ENCODE data around the gene CACNA2D3.

Gene CACNA2D3

GRCh38 chr3:54374214-54374852 lies 252.0 kb downstream of the CACNA2D3 start:
- no peak for DNase-seq (ENCODE audit: low spot score)

DNA sequence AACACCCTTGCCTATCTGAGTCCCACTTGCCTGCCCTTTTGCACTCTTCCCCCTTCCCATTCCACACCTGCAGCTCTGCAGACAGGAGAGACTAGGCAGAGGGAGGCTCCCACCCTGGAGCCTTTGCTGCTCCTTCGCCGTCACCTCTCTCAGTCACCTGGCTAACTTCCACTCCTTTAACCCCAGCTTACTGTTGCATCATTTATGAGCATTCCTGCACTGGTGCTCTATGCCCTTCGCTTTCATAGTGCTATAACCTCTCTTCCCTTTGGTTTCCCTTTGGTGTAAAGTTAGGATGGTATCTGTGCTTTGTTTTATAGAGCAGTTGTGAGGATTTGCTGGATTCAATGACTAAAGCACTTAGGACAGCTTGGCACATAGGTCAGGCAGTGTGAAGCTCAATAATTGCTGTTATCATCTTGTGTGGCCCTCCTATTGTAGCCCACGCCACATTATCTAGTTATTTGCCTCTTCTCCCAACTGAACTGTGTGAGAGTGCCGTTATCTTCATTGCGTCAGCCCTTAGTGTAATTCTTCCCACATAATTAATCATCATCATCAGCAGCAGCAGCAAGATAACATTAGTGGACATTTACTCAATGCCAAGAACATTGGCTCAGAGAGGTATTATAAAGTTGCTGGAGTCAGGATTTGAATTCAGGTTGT lies 253.9 kb downstream of the CACNA2D3 start:
- DNase-seq (ENCODE audit: low spot score): no peak

DNA sequence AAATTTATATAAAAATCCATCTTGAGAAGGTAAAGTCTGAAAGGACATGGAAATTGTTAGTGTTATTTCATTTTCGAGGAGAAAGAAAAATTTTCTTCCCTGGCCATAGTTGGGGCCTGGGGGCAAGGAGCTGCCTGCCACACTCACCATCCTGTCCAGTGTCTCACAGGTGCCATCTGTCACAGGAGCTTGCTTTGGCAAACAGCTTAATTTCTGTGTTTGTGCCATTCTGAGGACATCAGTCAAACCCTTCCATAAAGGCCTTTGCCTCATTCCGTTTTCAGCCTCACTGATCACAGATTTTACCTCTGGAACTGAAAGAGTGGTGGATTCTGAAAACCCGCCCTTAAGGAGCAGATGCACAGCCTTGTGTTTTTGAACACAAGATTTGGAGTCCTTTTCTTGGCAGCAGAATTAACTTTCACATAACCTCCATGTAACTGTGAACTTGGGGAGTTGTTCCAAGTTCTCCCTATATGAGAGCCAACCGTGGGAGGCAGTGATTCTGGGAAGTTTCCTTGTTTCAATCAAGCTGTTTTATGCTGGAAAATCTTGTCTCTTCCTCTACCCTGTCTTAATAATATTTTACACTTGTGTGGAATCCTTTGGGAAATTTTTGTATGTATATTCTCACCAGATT lies 254.7 kb downstream of the CACNA2D3 start:
- no peak for DNase-seq (ENCODE audit: low spot score)

DNA sequence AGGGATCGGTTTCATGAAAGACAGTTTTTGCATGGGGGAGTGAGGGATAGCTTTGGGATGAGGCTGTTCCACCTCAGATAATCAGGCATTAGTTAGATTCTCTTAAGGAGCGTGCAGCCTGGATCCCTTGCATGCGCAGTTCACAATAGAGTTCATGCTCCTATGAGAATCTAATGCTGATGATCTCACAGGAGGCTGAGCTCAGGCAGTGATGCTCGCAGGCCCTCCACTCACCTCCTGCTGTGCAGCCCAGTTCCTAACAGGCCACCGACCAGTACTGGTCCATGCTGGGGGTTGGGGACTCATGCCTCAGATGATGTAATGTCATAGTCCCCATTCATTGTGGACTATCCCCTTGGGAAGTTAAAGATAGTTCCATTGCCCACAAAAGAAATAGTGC lies 255.8 kb downstream of the CACNA2D3 start:
- DNase-seq (ENCODE audit: low spot score): no peak

- no peak for DNase-seq (ENCODE audit: low spot score)
Observed at GRCh38 chr3:54384279-54384678, 261.9 kb downstream of the CACNA2D3 start.

DNA sequence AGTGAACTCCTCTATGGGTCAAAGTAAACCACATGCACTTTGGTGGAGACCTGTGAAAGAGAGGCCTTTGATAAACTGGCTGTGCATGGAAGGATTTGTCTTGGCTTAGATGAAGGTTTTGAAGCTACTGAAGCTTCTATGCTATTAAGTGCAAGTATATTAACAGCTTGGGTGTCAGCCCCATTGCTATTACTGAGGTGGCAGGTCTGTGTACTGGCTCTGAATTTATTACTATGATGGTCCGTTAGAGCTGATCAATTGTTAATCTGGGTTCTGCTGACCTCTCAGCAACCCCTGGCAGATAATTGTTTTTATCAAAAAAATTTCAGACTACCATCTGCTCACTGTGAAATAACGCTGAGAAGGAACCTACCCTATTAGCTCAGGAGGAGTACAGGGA lies 268.2 kb downstream of the CACNA2D3 start:
- no peak for DNase-seq (ENCODE audit: low spot score)

DNA sequence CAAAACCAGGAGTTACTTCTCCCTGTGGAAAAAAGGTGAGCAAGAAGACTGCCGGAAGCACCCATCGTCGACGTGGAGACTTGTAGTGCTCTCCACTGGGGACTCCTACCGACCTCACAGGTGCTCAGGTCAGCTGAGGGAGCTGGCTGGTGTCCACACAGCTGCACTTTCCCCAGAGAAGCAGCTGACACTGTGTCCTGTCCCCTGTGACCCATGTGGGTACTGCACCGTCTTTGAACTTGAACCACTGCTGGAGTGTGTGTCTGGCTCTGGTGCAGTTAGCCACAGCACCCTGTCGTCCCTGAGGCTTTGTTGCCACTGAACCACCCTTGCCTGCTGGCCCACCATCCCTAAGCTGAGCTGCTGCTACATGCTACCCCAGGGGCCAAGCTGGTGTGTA lies 270.8 kb downstream of the CACNA2D3 start:
- no peak for DNase-seq (ENCODE audit: low spot score)

GRCh38 chr3:54408328-54408727 lies 286.0 kb downstream of the CACNA2D3 start:
- no peak for DNase-seq (ENCODE audit: low spot score)

- no peak for DNase-seq (ENCODE audit: low spot score)
Observed at GRCh38 chr3:54421943-54422342, 299.6 kb downstream of the CACNA2D3 start.

DNA sequence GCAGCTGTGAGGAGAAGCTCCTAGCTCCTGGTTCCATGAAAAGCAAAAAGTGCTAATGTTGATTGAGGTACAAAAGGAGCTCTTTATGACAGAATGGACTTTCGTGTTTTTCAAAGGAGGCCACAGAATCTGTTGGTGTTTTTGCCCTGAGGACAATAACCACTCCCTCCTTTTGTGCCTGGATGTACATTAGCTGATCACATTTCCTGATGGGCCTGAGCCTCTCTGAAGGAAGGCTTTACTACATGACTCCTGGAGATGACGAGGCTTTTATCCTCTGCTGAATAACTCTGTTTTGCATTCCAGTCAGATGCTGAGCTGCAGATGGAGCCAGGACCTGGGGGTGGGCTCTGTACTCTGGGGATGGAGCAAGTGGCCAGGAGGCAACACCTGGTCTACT lies 301.9 kb downstream of the CACNA2D3 start:
- DNase-seq (ENCODE audit: low spot score): no peak

GRCh38 chr3:54426381-54426780 lies 304.0 kb downstream of the CACNA2D3 start:
- no peak for DNase-seq (ENCODE audit: low spot score)

DNA sequence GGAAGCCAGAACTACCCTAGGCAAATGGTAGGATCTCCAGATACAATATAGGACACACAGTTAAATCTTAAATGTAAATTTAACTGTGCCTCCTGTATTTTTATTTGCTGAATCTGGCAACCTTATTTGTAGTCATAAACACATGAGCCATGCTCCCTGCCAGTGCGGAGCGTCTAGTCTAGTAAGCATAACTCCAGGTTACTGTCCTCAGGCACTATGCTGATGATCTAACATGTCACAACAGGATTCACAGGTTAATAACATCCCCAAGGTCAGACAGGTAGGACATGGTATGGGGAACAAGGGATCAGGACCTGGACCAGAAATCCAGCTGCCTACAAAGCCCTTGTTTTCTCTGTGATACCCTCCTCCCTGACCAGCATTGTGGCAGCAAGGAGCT lies 305.1 kb downstream of the CACNA2D3 start:
- no peak for DNase-seq (ENCODE audit: low spot score)

- DNase-seq (ENCODE audit: low spot score): peak; percentile 73
Observed at GRCh38 chr3:54427941-54428871, 305.9 kb downstream of the CACNA2D3 start.

- DNase-seq (ENCODE audit: low spot score): no peak
Observed at GRCh38 chr3:54432975-54433374, 310.6 kb downstream of the CACNA2D3 start.

DNA sequence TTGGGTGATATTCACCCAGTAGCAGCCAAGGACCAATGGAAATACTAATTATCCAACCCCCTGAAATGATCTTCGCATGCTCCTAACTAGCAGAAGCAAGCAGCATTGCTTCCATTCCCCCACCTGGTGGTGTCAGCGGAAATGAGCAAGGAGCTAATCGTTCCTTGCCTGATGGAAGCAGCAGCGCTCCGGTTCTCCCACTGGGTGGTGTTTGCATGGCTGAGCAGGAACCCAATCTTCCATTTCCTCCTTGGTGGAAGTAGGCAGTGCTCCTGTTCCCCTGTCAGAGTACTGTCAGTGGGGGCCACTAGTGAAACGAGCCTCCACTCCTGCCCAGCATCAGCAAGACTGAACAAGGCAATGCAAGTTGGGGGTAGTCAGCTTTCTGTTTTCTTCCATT lies 311.5 kb downstream of the CACNA2D3 start:
- DNase-seq (ENCODE audit: low spot score): no peak

GRCh38 chr3:54434756-54435155 lies 312.4 kb downstream of the CACNA2D3 start:
- no peak for DNase-seq (ENCODE audit: low spot score)

- DNase-seq (ENCODE audit: low spot score): no peak
Observed at GRCh38 chr3:54437271-54437670, 314.9 kb downstream of the CACNA2D3 start.

- DNase-seq (ENCODE audit: low spot score): peak; percentile 19
Observed at GRCh38 chr3:54443561-54444161, 321.3 kb downstream of the CACNA2D3 start.

DNA sequence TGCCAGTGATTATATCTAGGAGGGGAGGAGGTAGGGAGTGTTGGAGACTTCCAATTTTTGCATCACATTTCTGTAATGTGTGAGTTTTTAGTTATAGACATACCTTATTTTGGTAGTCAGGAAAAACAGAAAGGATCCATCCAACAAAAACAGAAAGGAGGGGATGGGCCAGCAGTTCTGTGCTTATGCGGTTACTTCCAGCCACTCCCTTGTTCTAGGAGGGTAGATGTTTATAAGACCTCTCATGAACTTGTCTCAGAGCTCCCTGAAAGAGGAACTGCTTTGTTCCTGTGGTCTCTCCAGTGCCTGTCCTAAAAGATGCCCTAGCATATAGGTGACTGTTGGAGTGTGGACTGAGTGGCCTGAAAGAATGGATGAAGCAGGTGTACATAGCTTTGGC lies 323.3 kb downstream of the CACNA2D3 start:
- no peak for DNase-seq (ENCODE audit: low spot score)

DNA sequence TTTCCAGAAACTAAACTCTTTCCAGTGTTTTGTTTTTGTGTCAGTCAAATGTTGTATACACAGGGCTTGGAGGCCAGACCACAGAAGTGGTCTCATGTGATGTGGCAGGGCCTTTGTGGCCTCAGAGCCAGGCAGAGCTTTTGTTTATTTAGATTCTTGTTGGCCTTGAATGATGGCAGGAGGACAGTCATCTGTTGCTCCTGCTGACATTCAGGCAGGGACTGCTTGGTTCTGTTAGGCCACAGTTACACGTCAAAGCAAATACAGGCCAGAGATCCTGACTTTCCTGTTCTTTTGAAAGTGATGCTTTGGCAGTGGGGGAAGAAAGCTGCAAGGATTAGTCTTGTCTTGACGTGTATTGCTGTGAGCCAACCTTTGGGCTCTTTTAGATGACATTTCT lies 325.1 kb downstream of the CACNA2D3 start:
- no peak for DNase-seq (ENCODE audit: low spot score)

- no peak for DNase-seq (ENCODE audit: low spot score)
Observed at GRCh38 chr3:54454806-54455205, 332.5 kb downstream of the CACNA2D3 start.

GRCh38 chr3:54458357-54458756 lies 336.0 kb downstream of the CACNA2D3 start:
- no peak for DNase-seq (ENCODE audit: low spot score)
